GM18502 (cell line): ENCODE measurements around the gene CANT1.
"Not testable (repeated sequence)": the region's sequence is repeated elsewhere in the genome, so short reads cannot be mapped to it uniquely, and the experiment has no call there.

ENCODE experiments used
- ATAC-seq: cut with Tn5 transposase; IDR thresholded peaks from one replicate; pipeline ENCODE4 v1.9.1; 2021; ENCODE audit warnings: mild to moderate bottlenecking; ENCODE audit not compliant: unreplicated experiment, poor library complexity

CANT1 gene

DNA sequence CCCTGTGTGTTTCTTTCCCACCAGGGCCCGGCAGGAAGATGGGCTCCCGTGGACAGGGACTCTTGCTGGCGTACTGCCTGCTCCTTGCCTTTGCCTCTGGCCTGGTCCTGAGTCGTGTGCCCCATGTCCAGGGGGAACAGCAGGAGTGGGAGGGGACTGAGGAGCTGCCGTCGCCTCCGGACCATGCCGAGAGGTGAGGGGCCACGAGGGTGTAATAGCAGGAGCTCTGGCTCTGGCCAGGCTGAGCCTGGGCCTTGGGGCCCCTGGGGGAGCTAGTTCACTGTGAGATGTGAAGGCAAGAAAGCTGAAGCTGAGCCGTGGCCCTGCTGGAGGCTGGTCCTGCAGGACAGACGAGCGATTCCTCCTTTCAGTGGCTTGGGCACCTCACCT, 34.4 kb upstream of the CANT1 start:
- ATAC-seq = no peak

DNA sequence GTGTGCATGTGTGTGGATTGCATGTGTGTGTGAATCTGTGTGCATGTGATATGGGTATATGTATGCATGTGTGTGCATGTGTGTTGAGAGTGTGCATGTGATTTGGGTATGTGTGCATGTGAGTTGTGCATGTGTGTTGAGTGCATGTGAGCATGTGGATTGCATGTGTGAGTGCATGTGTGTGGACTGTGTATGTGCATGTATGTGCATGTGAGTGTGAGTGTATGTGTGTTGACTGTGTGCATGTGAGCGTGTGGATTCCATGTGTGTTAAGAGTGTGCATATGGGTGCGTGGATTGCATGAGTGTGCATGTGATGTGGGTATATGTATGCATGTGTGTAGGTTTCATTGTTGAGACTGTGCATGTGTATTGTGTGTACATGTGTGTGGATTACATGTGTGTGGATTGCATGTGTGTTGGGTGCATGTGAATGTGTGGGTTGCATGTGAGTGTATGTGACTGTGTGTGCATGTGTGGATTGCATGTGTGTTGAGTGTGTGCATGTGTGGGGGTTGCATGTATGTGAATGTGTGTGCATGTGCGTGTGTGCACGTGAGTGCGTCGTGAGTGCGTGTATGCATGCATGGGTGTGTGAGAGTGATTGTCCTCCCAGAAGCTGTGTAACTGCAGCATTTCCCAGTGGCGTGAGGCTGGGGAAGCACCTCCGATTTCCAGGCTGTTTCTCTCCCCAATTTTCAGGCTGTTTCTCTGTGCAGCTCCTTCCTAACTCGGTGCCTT, 33.8 kb upstream of the CANT1 start:
- no peak for ATAC-seq

DNA sequence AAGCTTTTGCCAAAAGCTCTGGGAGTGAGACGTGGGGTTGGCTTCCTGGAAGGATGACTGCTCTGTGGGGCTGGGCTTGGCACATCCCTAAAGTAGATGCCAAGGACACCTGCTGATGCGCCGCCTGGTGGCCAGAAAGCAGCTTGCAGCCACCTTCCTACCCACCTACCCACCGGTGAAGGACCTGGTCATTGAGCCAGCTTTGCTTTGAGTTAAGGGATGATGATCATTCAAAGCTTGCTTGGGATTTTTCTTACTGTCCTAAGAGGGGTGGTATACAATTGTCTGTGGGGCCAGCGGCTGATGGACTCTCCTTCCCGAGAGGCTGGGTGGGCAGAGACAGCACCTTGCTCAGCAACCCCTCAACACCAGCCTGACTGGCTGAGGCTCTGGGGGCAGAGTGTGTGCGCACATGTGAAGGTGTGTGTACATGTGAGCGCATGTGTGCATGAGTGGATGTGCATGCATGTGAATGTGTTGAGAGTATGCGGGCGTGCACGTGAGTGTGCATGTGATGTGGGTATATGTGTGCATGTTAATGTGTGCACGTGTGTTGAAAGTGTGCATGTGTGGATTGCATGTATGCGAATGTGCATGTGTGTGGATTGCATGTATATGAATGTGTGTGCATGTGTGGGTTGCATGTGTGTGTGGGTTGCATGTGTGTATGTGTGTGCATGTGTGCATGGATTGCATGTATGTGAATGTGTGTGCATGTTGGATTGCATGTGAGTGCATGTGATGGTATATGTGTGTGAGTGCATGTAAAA, 33.0 kb upstream of the CANT1 start:
- ATAC-seq = no peak

DNA sequence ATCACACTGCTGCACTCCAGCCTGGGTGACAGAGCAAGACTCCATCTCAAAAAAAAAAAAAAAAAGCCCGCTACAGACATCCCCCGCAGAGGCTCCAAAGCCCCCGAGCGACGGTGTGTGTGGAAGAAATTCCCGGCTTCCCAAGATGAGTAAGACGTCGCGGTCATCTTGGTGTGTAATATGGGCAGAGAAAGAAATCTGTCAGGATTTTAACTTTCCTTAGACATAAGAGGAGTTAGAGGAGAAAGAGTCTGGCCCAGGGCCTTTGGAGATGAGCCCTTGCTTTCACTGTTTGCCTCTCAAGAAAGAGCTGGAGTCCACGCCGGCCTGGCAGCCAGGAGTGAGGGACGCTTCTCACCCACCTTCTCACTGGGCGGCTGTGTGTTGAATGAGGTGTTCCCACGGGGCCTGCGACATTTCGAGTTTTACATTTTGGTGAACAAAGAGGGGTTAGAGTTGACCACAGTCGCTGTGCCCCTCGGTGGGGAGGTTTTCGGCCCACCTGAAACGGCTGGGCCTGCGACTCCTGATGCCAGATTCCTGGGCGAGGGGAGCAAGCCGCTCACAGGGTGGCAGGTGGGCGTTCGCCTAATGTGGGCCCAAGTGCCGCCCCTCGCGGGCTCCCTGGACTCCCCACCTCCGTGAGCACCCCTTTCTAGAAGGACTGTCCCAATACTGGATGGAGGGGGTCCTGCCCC, 32.3 kb upstream of the CANT1 start:
- ATAC-seq = no peak

DNA sequence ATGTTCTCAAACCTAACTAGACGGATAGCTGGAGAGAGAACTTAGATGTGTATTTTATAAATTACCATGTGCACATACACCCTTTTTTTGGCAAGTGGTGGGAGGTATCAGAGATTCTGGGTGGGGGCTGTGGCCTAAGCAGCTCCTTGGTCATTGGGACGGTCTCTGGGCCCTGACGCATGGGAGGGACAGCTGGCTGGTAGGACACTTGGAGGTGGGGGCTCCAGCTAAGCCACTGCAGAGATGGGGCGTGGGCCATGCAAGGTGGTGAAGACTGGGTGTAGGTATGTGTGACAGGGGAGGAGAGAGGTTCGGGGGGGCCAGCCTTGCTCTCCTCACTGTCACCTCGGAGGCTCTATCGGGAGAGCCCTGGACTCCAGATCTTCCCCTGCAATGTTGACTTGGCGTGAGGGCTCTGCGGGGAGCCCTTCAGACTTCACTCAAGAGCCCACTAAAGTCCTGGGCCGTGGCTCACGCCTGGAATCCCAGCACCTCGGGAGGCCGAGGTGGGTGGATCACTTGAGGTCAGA, 31.5 kb upstream of the CANT1 start:
- no peak for ATAC-seq

DNA sequence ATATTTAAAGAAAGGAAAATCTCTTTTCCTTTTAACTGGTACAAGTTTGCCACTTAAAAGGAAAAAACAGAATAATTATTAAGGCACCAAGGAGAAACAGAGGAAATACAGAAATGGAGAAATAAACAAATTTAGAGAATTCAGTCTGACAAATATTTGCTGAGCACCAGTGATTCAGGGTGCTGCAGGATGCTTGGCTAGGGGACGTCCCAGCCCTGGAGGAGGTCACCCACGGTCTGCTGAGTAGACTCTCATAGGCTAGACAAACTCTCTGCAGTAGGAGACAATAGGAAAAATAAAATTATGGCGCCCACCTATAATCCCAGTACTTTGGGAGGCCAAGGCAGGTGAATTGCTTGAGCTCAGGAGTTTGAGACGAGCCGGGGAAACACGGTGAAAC, 30.3 kb upstream of the CANT1 start:
- ATAC-seq = no peak

DNA sequence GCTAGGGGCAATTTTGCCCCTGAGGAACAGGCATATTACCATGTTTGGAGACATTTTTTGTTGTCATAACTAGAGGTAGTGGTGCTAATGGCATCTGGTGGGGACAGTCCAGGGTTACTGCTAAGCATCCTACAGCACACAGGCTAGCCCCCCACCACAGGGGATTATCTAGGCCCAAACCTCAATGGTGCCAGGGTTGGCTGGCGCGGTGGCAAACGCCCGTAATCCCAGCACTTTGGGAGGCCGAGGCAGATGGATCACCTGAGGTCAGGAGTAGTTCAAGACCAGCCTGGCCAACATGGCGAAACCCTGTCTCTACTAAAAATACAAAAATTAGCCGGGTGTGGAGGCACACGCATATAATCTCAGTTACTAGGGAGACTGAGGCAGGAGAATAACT, 29.6 kb upstream of the CANT1 start:
- no peak for ATAC-seq

DNA sequence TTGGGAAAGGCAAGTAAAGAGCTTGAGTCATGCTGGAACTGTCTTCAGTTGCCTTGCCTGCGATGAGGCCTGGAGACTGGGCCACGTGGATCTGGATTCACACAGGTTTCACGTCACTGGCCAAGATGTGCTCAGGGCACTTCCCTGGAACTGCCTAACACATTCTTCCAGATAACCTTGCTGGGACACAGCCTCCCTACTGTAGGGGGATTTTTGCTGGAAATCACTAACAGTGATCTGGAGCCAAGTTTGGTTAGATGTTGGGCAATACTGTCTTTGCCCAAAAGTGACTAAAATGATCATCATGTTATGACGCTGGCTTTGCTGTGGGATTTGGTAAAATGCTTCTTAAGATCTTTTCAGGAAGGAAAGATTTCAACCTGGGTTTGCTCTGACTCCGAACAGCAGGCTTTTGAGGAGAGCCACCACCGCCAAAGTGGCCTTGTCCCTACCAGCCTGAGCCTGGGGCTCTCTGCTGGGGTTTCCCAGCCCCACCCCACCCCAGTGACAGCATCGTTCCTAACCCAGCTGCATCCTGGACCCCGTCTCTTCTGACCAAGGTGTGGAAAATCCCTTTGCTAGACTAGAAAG, 29.1 kb upstream of the CANT1 start:
- ATAC-seq = no peak

DNA sequence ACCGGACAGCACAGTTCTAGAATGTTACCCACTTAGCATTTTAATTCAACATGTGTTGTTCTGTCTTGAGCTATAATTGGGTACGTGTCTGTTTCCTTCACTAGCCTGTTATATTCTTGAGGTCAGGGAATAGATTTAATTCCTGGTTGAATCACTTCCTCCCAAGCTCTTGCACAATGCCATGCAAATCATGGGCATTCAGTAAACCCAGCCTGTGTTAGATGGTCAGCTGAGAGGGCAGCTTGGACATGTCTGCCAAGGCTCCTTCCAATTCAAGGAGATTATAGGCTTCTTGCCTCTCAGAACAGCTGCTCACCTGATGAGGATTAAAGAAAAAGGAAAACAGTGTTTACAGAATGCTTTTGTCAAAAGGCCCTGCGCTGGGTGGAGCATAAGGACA, 27.0 kb upstream of the CANT1 start:
- no peak for ATAC-seq

DNA sequence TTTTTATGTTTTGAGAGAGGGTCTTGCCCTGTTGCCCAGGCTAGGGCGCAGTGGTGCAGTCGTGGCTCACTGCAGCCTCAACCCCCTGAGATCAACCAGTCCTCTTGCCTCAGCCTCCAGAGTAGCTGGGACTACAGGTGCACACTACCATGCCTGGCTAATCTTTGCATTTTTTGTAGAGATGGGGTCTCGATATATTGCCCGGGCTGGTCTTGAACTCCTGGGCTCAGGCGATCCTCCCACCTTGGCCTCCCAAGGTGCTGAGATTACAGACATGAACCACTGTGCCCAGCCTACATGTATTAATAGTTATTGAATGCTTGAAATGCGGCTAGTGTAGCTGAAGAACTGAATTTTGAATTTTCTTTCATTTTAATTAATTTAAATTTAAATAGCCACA, 26.6 kb upstream of the CANT1 start:
- no peak for ATAC-seq

DNA sequence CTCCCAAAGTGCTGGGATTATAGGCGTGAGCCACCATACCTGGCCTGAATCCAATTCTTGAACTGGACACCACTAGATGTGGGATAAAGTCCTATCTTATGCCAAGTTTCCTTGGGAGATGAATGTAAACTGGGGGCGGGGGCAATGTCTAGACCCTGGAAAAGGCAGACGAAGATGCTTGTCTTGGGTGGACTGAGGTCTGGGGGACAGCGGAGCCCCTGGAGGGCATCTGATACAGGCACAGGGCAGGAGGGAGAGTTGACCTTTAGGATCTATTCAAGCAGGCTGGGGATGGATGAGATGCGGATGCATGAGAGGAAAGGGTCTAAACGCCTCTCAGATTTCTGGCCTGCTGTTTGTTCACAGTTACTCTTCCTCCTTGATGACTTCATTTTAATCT, 26.1 kb upstream of the CANT1 start:
- ATAC-seq = no peak

DNA sequence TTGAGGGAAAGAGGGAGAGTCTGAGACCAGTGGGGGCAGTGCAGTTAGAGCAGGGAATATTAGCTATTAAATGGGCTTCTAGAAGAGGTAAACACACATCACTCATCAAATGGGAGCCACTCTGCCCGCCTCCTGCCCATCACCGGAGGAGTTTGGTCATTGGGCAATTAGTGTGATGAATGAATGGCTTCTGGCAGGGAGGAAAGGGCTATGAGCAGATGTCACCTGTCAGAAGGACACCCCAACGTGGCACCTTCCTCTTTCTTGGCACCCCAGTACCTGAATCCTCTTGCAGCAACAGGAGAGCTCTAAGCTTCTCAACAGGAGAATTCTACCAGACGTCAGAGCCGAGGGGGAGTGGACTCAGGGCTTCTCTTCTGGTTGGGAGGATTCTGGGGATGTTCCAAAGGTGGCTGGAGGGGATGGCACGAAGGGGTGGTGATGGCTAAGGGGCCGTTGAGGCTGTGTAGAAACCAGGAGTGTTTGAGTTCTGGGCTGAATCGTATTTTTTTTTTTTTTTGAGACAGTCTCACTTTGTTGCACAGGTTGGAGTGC, 25.4 kb upstream of the CANT1 start:
- no peak for ATAC-seq

DNA sequence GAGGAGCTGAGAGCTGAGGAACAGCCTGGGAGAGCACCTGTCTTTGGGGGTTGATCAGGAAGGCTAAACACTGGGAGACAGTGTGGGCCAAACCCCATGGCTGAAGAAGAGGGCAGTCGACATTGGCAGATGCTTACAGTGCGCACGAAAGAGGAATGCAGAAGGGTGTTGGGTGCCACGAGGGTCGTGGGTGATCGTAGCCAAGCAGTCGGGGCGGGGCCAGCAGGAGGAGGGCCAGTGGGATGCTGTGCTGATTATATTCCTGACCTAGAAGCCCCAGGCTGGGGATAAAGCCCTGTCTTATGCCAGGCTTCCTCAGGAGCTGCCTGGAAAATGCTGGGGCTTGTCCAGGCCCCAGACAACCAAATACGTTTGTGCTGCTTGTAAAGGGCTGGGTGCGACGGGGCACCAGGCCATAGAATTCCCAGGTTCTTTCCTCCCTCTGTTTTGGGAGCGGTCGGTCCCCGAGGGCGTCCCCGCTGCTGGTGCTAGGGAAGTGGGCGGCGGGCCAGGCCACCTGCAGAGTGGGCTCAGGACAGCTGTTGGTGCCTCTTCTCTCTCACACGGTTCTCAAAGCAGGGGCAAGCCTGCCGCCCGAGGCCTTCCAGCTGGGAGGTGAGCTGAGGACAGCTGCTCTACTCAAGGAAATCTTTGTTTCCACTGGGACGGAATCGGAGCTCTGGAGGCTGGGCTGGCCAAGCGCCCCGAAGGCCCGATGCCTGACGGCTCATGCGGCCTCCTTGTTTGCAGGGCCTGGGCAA, 24.4 kb upstream of the CANT1 start:
- no peak for ATAC-seq

DNA sequence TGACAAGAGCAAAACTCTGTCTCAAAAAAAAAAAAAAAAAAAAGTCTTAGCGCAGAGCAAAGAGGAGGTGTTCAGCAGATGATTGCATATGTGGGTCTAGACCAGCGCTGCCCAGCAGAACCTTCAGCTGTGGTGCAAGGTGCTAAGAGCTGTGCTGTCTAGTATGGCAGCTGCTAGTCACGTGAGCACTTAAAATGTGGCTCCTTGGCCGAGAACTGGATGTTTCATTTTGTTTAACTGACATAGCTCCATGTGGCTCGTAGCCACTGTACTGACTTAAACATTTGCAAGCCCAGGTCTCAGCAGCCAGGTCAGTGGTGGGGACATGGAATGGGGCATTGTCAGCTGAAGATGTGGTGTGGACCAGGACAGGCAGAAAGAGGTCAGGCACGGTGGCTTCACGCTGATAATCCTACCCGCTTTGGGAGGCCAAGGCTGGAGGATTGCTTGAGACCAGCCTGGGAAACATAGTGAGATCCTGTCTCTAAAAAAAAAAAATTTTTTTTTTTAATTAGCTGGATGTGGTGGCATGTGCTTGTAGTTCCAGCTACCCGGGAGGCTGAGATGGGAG, 23.6 kb upstream of the CANT1 start:
- ATAC-seq = no peak

DNA sequence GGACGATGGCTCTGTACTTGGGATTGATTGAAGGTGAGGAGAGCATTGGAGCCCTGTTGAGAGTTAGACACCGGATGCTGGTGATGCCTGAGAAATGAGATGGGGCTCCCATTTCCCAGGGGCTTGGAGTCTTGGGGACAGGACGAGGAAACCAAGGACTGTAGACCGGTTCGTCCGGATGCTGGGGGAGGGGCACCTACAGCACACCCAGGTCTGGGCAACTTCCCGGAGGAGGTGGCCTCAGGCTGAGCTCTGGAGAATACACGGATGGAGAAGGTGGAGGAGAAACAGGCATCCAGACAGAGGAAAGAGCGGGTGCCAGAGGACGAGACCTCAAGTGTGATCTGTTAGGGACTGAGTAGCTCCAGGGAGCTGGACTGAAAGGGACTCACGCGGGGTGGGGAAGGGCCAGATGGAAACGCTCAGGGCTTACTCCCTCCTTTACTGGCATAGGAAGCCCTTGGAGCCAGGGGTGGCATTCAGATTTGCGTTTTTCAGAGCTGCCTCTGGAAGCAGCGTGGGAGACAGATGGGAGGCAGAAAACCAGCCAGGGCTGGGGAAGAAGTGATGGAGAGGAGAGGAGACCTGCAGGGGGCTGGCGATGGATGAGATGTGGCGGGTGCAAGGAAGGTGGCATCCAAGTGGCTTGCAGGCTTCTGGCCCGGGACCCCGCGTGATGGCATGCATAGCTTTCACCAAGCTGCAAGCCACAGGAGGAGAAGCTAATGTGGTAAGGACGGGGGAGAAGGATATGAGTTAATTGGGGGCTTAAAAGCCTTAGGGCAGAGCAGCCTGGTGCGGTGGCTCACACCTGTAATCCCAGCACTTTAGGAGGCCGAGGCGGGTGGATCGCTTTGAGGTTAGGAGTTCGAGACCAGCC, 22.7 kb upstream of the CANT1 start:
- ATAC-seq = no peak

DNA sequence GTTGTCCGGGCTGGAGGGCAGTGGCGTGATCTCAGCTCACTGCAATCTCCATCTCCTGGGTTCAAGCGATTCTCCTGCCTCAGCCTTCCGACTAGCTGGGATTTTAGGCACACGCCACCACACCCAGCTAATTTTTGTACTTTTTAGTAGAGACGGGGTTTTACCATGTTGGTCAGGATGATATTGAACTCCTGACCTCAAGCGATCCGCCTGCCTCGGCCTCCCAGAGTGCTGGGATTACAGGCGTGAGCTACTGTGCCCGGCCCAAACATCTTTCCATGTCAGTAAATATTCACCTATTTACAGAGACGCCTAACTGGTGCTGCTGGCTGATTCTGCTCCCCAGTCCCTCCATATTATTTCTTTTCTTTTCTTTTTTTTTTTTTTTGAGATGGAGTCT, 21.1 kb upstream of the CANT1 start:
- not testable (repeated sequence) for ATAC-seq

DNA sequence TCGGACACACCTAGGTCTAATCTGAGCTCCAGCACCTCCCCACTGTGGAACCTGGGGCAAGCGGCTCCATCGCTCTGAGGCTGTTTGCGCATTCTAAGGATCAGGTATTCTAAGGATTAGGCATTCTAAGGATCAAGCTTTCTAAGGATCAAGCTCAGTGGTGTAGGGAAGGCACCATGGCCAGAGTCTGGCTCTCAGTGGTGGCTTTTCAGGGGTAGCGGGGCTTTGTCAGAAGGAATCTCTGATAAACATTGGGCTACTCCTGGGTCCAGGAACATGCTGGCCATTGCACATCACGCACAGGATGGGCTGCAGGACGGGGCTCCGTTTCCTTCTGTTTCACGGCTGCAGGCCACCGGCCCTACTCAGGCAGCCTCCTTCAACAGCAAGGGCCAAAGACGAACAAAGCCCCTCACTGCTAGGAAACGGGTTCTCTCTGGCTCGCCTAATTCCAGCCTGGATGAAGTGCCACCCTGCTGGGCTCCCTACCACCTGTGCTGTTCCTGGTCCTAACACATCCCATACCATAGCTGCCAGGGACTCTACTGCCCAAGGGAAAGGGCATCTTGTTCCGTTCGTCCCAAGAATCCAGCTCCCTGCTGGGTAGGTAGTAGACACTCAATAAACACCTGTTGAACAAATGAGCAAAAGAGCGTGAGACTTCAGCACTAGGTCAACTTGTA, 19.9 kb upstream of the CANT1 start:
- ATAC-seq = no peak
